Sigmoid colon (tissue), 4 donors: ENCODE results near the gene SLBP.

Source experiments
- CTCF ChIP-seq, 4 experiments: fragments of 450-650 bp in 3 of 4; fragments of 200-600 bp in 1 of 4; IDR thresholded peaks; one replicate each; pipeline ENCODE4 v1.5.1; 2016 to 2019; ENCODE audit warnings: antibody characterized with exemption in 4 of 4, mild to moderate bottlenecking in 3 of 4, moderate library complexity in 2 of 4
- EP300 ChIP-seq, 4 donors: sonication (generic); formaldehyde crosslinking; IDR thresholded peaks; one replicate each; pipeline ENCODE4 v1.6.1; 2017; ENCODE audit warnings: antibody characterized with exemption in 4 of 4

GRCh38 chr4:1674682-1675081, 37.4 kb downstream of the SLBP start:
- TF ChIP-seq CTCF (IDR thresholded peaks at IDR 0.05) (no peak), EP300 (IDR thresholded peaks at IDR 0.05) (no peak)
